Smooth muscle cell (in vitro differentiated cells): ENCODE results near the gene CLEC16A. TPM values are rescaled to one million over a fixed set of nuclear protein-coding genes. Genes with fewer than 3 reads are reported as not detected.

Experiments used
- DNase-seq: peaks from one replicate; lab custom pipeline; 2025; ENCODE audit not compliant: unreplicated experiment; lab: John Stamatoyannopoulos, UW
- H2AFZ ChIP-seq: fragments of 200-600 bp; sonication (generic); 2 replicates; pipeline ENCODE4 v1.6.0; 2016; ENCODE audit warnings: antibody characterized with exemption, low read depth, mild to moderate bottlenecking
- H3F3A ChIP-seq: fragments of 200-600 bp; sonication (generic); 2 replicates; pipeline ENCODE4 v1.6.0; 2017; ENCODE audit warnings: antibody characterized with exemption, low read depth
- H3K27ac ChIP-seq: fragments of 200-600 bp; sonication (generic); 2 replicates; pipeline ENCODE4 v1.5.1; 2016; ENCODE audit warnings: low read depth, mild to moderate bottlenecking
- H3K27me3 ChIP-seq: fragments of 200-600 bp; sonication (generic); 2 replicates; pipeline ENCODE4 v1.6.1; 2016; ENCODE audit warnings: low read depth, mild to moderate bottlenecking
- H3K36me3 ChIP-seq: fragments of 200-600 bp; sonication (generic); 2 replicates; pipeline ENCODE4 v1.5.1; 2016; ENCODE audit warnings: low read depth
- H3K4me1 ChIP-seq: fragments of 200-600 bp; sonication (generic); 2 replicates; pipeline ENCODE4 v1.5.1; 2016; ENCODE audit warnings: low read depth
- H3K4me2 ChIP-seq: fragments of 200-600 bp; sonication (generic); 2 replicates; pipeline ENCODE4 v1.6.0; 2016; ENCODE audit warnings: mild to moderate bottlenecking
- H3K4me3 ChIP-seq: fragments of 200-600 bp; sonication (generic); 2 replicates; pipeline ENCODE4 v1.5.1; 2016; ENCODE audit warnings: mild to moderate bottlenecking
- H3K79me2 ChIP-seq: fragments of 200-600 bp; sonication (generic); 2 replicates; pipeline ENCODE4 v1.6.0; 2016; ENCODE audit warnings: low read depth, mild to moderate bottlenecking
- H3K9ac ChIP-seq: fragments of 200-600 bp; sonication (generic); 2 replicates; pipeline ENCODE4 v1.6.0; 2016; ENCODE audit warnings: low read depth
- H3K9me3 ChIP-seq: fragments of 200-600 bp; sonication (generic); replicated peaks from 2 replicates; pipeline ENCODE4 v1.5.1; 2016; ENCODE audit warnings: low read depth
- H4K20me1 ChIP-seq: fragments of 200-600 bp; sonication (generic); 2 replicates; pipeline ENCODE4 v1.6.0; 2016; ENCODE audit warnings: low read depth
- CTCF ChIP-seq: fragments of 200-600 bp; sonication (generic); IDR thresholded peaks from 2 replicates; pipeline ENCODE4 v1.5.1; 2017; ENCODE audit warnings: borderline replicate concordance, mild to moderate bottlenecking, antibody characterized with exemption; ENCODE audit not compliant: insufficient read depth, poor library complexity, severe bottlenecking
- WGBS: methylation state at CpG from one replicate; pipeline ENCODE4 v1.1.7; 2016; ENCODE audit warnings: low lambda C conversion rate; 5-methylcytosine and 5-hydroxymethylcytosine counted together
- polyA plus RNA-seq: library from polyadenylated mRNA; unstranded; fragments of >200 nt; fragmentation: Nextera tagmentation; extraction: Ambion mirVana; gene quantifications from 2 replicates; pipeline ENCODE4 v1.2.1, GENCODE V29; 2016
- total RNA-seq: library from RNA; depleted of rRNA; stranded (reverse); fragments of >200 nt; gene quantifications from 2 replicates; pipeline ENCODE4 v1.2.3, GENCODE V29; 2014

CLEC16A gene
- total and polyA plus RNA-seq, 2 experiments from 2014 or later = 12.6 to 16.2 TPM

- Histone ChIP-seq H3K27ac (no peak overlapping the region), H3K79me2 (no peaks in the 10 kb centered on the region), H3K9me3 (no peaks in the 10 kb centered on the region), H3K9ac (no peak overlapping the region), H2AFZ (no peak overlapping the region), H3K4me2 (no peak overlapping the region), H3K4me3 (no peak overlapping the region), H3K36me3 (no peaks in the 10 kb centered on the region), H3F3A (peaks cover 5% of the 10 kb centered on the region), H3K4me1 (no peaks in the 10 kb centered on the region), H4K20me1 (peaks cover 9% of the 10 kb centered on the region), H3K27me3 (no peaks in the 10 kb centered on the region)
- DNase-seq = no peak
- 96% methylated on average over 6 of the region's 6 CpGs for WGBS
- TF ChIP-seq CTCF = no peak
These were observed 223.2 kb downstream of the CLEC16A start for GRCh38 chr16:11167581-11167980.

GRCh38 chr16:11168386-11169051 lies 224.2 kb downstream of the CLEC16A start:
- H3K9me3 ChIP-seq = no peaks in the 10 kb centered on the region
- DNase-seq = no peak
- H4K20me1 ChIP-seq = peaks cover 3% of the 10 kb centered on the region
- H3K27me3 ChIP-seq = no peaks in the 10 kb centered on the region
- H3K9ac ChIP-seq = no peak overlapping the region
- no peaks in the 10 kb centered on the region for H3K36me3 ChIP-seq
- H2AFZ ChIP-seq = no peak overlapping the region
- 77% methylated on average over 9 of the region's 9 CpGs for WGBS
- H3K4me1 ChIP-seq = no peaks in the 10 kb centered on the region
- H3K4me3 ChIP-seq = no peak overlapping the region
- no peak overlapping the region for H3K4me2 ChIP-seq
- peaks cover 5% of the 10 kb centered on the region for H3F3A ChIP-seq
- no peak for TF ChIP-seq CTCF
- H3K27ac ChIP-seq = no peak overlapping the region
- H3K79me2 ChIP-seq = no peaks in the 10 kb centered on the region

GRCh38 chr16:11169641-11170040 lies 225.3 kb downstream of the CLEC16A start:
- Histone ChIP-seq H3K27ac (no peak overlapping the region), H3K9me3 (no peaks in the 10 kb centered on the region), H2AFZ (no peak overlapping the region), H3K4me1 (no peaks in the 10 kb centered on the region), H3K79me2 (no peaks in the 10 kb centered on the region), H3K4me3 (no peak overlapping the region), H3K4me2 (no peak overlapping the region), H3F3A (peaks cover 5% of the 10 kb centered on the region), H3K27me3 (no peaks in the 10 kb centered on the region), H3K36me3 (no peaks in the 10 kb centered on the region), H4K20me1 (no peaks in the 10 kb centered on the region), H3K9ac (no peak overlapping the region)
- no peak for DNase-seq
- 95% methylated on average over 4 of the region's 4 CpGs for WGBS
- no peak for TF ChIP-seq CTCF

- H3K4me1 ChIP-seq = no peaks in the 10 kb centered on the region
- no peaks in the 10 kb centered on the region for H3K9me3 ChIP-seq
- 90% methylated on average over 7 of the region's 7 CpGs for WGBS
- no peak overlapping the region for H3K27ac ChIP-seq
- no peak overlapping the region for H3K9ac ChIP-seq
- no peak overlapping the region for H3K4me2 ChIP-seq
- no peak for DNase-seq
- H3K4me3 ChIP-seq = no peak overlapping the region
- TF ChIP-seq CTCF = no peak
- no peaks in the 10 kb centered on the region for H3K79me2 ChIP-seq
- H3K36me3 ChIP-seq = no peaks in the 10 kb centered on the region
- H3F3A ChIP-seq = peaks cover 5% of the 10 kb centered on the region
- no peak overlapping the region for H2AFZ ChIP-seq
- no peaks in the 10 kb centered on the region for H3K27me3 ChIP-seq
- no peaks in the 10 kb centered on the region for H4K20me1 ChIP-seq
These were observed 225.8 kb downstream of the CLEC16A start for GRCh38 chr16:11170201-11170600.
